Neutrophil (primary cell): Measurements from ENCODE around the gene STOML3.

Source experiments
- H3K27ac ChIP-seq: fragments of 200-600 bp; sonication (generic); 2 replicates; pipeline ENCODE4 v1.5.1; 2016; ENCODE audit warnings: mild to moderate bottlenecking, moderate library complexity
- H3K27me3 ChIP-seq: fragments of 200-600 bp; sonication (generic); 2 replicates; pipeline ENCODE4 v1.6.0; 2016; ENCODE audit warnings: mild to moderate bottlenecking
- H3K36me3 ChIP-seq: fragments of 200-600 bp; sonication (generic); 2 replicates; pipeline ENCODE4 v1.5.1; 2017
- H3K4me1 ChIP-seq, 2 experiments: fragments of 200-600 bp in 1 of 2; sonication (generic) in 1 of 2; 1 replicate in 1 of 2; 2 replicates in 1 of 2; pipeline versions ENCODE4 v1.5.1 to v1.6.1; 2013 to 2016; ENCODE audit warnings: low read depth in 1 of 2, low read length in 1 of 2, mild to moderate bottlenecking in 1 of 2, moderate library complexity in 1 of 2; ENCODE audit not compliant: control insufficient read depth in 1 of 2, insufficient read depth in 1 of 2
- H3K4me3 ChIP-seq, 2 experiments: fragments of 200-600 bp in 1 of 2; sonication (generic) in 1 of 2; 1 replicate in 1 of 2; 2 replicates in 1 of 2; pipeline ENCODE4 v1.5.1; 2013 to 2016; ENCODE audit warnings: low read depth in 1 of 2, low read length in 1 of 2, mild to moderate bottlenecking in 1 of 2, moderate library complexity in 1 of 2
- H3K9me3 ChIP-seq: fragments of 200-600 bp; sonication (generic); 2 replicates; pipeline ENCODE4 v1.5.1; 2016
- CTCF ChIP-seq: fragments of 200-600 bp; sonication (generic); IDR thresholded peaks from 2 replicates; pipeline ENCODE4 v1.5.1; 2016; ENCODE audit warnings: antibody characterized with exemption

The STOML3 gene

GRCh38 chr13:38990693-38991092 is at the start of gene STOML3:
TSS of gene STOML3 (minus strand) at chr13:38990831. CDS start at chr13:38990721, 110 bp downstream.
- no peak for TF ChIP-seq CTCF
- Histone ChIP-seq H3K27ac (no peak within 1 kb of the TSS), H3K36me3 (no peaks in the 10 kb centered on the region), H3K27me3 (no peaks in the 10 kb centered on the region), H3K4me3 (no peak within 1 kb of the TSS), H3K4me1 (no peaks in the 10 kb centered on the region), H3K9me3 (no peaks in the 10 kb centered on the region)

- Histone ChIP-seq H3K27me3 (no peaks in the 10 kb centered on the region), H3K4me3 (peak overlapping the region; percentile 9 to 29), H3K9me3 (no peaks in the 10 kb centered on the region), H3K4me1 (peaks cover 51 to 52% of the 10 kb centered on the region in 2 experiments), H3K36me3 (no peaks in the 10 kb centered on the region), H3K27ac (peak overlapping the region; percentile 88)
- no peak for TF ChIP-seq CTCF
Measured at GRCh38 chr13:39040206-39040605, 49.6 kb upstream of the STOML3 start.

- Histone ChIP-seq H3K4me3 (peak overlapping the region; percentile 80 to 92), H3K27ac (peak overlapping the region; percentile 88), H3K36me3 (no peaks in the 10 kb centered on the region), H3K27me3 (no peaks in the 10 kb centered on the region), H3K9me3 (no peaks in the 10 kb centered on the region), H3K4me1 (peaks cover 60 to 64% of the 10 kb centered on the region in 2 experiments)
- no peak for TF ChIP-seq CTCF
Measured at GRCh38 chr13:39039041-39039440, 48.4 kb upstream of the STOML3 start.

GRCh38 chr13:39038569-39039030 is 48.0 kb upstream of the STOML3 start:
- Histone ChIP-seq H3K4me1 (peaks cover 60 to 64% of the 10 kb centered on the region in 2 experiments), H3K27me3 (no peaks in the 10 kb centered on the region), H3K27ac (peak overlapping the region; percentile 88), H3K36me3 (no peaks in the 10 kb centered on the region), H3K9me3 (no peaks in the 10 kb centered on the region), H3K4me3 (peak overlapping the region; percentile 80 to 92)
- TF ChIP-seq CTCF = no peak

GRCh38 chr13:39037880-39038568 is 47.4 kb upstream of the STOML3 start, which contains the start of the genes NHLRC3 and PROSER1:
TSS of gene NHLRC3 (plus strand) at chr13:39038456. CDS start at chr13:39038640, 184 bp downstream.
TSS of gene PROSER1 (minus strand) at chr13:39038089. CDS start at chr13:39037242, 847 bp downstream.
- no peak for TF ChIP-seq CTCF
- no peaks in the 10 kb centered on the region for H3K27me3 ChIP-seq
- peaks cover 60 to 64% of the 10 kb centered on the region in 2 experiments for H3K4me1 ChIP-seq
- no peaks in the 10 kb centered on the region for H3K9me3 ChIP-seq
- peak within 1 kb of the TSS; percentile 80 to 92 for H3K4me3 ChIP-seq
- peak within 1 kb of the TSS; percentile 88 for H3K27ac ChIP-seq
- no peaks in the 10 kb centered on the region for H3K36me3 ChIP-seq
